Ectodermal cell (in vitro differentiated cells): ENCODE measurements around the gene ATE1.

Experiments
- H3K27ac ChIP-seq: 2 replicates; pipeline ENCODE4 v1.7.0; 2013; ENCODE audit warnings: mild to moderate bottlenecking, low read depth, low read length; ENCODE audit not compliant: insufficient read depth, poor library complexity, severe bottlenecking
- H3K27me3 ChIP-seq: 2 replicates; pipeline ENCODE4 v1.7.0; 2013; ENCODE audit warnings: mild to moderate bottlenecking, low read length; ENCODE audit not compliant: insufficient read depth, control insufficient read depth, poor library complexity, severe bottlenecking
- H3K36me3 ChIP-seq: one replicate; pipeline ENCODE4 v1.7.0; 2013; ENCODE audit warnings: low read length; ENCODE audit not compliant: control insufficient read depth, insufficient read depth
- H3K4me1 ChIP-seq: one replicate; pipeline ENCODE4 v1.7.0; 2013; ENCODE audit warnings: low read length; ENCODE audit not compliant: control insufficient read depth, insufficient read depth
- H3K4me3 ChIP-seq: 2 replicates; pipeline ENCODE4 v1.7.0; 2013; ENCODE audit warnings: low read depth, low read length, control low read depth; ENCODE audit not compliant: insufficient read depth
- H3K9me3 ChIP-seq: 2 replicates; pipeline ENCODE4 v1.7.0; 2013; ENCODE audit warnings: mild to moderate bottlenecking, low read length, moderate library complexity; ENCODE audit not compliant: control insufficient read depth
- whole genome bisulfite sequencing, 2 experiments: methylation state at CpG; one replicate each; pipeline ENCODE4 v1.1.7; 2013; ENCODE audit warnings: missing lambda C conversion rate in 2 of 2; 5-methylcytosine and 5-hydroxymethylcytosine counted together

Gene ATE1

DNA sequence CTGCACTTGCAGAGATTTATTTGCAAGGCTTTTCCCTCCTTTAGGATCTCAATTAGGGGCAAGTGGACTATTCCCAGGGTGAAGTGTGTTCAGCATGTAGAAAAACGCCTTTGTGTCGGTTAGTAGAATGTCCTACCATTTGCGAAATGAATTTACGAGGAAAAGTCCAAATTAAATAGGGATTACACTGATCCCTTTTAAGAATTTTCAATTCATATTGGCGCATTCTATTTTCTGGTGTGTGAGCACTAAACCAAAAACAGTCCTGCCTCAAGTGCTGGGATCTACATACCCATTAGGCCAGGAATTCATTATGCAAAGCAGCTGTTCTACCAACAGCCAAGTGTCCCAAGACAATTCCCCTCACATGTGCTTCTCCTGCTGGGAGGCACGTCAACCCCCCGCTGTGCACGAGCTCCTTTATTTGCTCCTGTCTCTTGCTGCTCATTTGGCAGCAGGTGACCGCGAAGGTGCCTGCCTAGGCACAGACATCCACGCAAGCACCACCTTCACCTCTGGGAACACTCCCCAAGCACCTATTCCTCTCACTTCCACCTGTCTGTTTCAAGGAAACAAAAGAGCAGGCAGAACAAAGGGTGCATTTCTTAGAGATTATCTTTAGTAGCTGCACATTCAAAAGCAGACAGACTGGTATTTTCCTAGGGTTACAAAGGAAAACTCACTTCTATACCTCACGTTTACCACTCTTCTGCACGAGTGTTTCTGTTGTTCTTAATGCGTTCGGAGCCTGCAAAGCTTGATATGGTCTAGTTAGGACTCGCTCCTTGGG, 195.0 kb downstream of the ATE1 start:
- H3K27me3 ChIP-seq, result no peaks in the 10 kb centered on the region
- H3K4me1 ChIP-seq, result peaks cover 29% of the 10 kb centered on the region
- H3K36me3 ChIP-seq, result no peaks in the 10 kb centered on the region
- no peaks in the 10 kb centered on the region for H3K9me3 ChIP-seq
- no peak overlapping the region for H3K4me3 ChIP-seq
- H3K27ac ChIP-seq, result no peak overlapping the region
- 58% methylated on average over 16 of the region's 16 CpGs for WGBS, 2 experiments

DNA sequence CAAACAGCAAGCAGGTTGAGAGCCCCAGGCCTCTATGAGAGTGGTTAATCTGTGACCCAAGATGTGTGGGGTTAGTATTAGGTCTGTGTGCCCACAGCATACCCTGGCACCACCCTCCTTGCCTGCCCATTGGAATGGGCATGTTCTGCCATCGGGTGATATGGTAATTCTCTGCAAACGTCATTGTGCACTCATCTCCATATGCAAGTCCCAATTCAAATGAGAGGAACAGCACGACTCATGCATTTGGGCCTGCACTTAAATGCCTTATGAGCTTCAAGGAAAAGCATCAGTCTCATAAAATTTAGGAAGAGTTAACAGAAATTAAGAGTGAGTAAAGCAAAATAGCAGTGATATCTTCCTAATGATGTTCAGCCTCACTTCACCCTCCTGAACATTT, 195.7 kb downstream of the ATE1 start:
- Histone ChIP-seq H3K36me3 (no peaks in the 10 kb centered on the region), H3K4me1 (peaks cover 29% of the 10 kb centered on the region), H3K9me3 (no peaks in the 10 kb centered on the region), H3K27ac (no peak overlapping the region), H3K27me3 (no peaks in the 10 kb centered on the region), H3K4me3 (no peak overlapping the region)
- 71 to 88% methylated on average over 3 of the region's 3 CpGs for WGBS, 2 experiments

DNA sequence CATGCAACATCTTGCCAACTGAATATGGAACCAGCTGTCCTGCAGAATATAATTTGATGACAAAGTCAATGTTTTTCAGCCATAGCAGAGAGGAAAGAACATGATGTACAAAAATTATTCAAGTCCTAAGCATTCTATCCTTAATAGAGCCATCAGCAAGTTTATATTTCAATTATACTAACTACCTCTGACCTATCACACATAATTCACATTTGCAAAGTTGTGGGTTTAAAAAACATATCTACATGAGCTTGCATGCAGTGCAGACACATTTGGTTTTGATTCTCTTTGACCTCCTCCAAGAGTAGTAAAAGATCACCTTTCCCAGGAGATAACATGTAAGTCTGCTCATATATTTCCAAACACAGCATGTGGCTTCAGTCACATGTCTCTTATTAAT, 203.5 kb downstream of the ATE1 start:
- Histone ChIP-seq H3K9me3 (no peaks in the 10 kb centered on the region), H3K4me3 (no peak overlapping the region), H3K27ac (no peak overlapping the region), H3K36me3 (no peaks in the 10 kb centered on the region), H3K4me1 (no peaks in the 10 kb centered on the region), H3K27me3 (no peaks in the 10 kb centered on the region)

DNA sequence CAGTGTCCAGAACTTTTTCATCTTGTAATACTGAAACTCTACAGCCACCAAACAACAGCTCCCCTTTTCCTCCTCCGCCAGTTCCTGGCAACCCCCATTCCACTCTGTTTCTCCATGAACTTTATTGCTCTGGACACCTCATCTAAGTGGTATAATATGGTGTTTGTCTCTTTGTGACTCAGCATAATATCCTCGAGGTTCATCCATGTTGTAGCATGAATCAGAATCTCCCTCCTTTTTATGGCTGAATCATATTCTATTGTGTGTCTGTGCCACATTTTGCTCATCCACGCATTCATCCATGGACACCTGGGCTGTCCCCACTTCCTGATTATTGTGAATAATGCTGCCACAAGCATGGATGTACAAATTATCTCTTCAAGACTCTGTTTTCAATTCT, 205.2 kb downstream of the ATE1 start:
- Histone ChIP-seq H3K9me3 (no peaks in the 10 kb centered on the region), H3K4me1 (no peaks in the 10 kb centered on the region), H3K36me3 (no peaks in the 10 kb centered on the region), H3K4me3 (no peak overlapping the region), H3K27me3 (no peaks in the 10 kb centered on the region), H3K27ac (no peak overlapping the region)
- 88 to 97% methylated on average over 3 of the region's 3 CpGs for WGBS, 2 experiments

DNA sequence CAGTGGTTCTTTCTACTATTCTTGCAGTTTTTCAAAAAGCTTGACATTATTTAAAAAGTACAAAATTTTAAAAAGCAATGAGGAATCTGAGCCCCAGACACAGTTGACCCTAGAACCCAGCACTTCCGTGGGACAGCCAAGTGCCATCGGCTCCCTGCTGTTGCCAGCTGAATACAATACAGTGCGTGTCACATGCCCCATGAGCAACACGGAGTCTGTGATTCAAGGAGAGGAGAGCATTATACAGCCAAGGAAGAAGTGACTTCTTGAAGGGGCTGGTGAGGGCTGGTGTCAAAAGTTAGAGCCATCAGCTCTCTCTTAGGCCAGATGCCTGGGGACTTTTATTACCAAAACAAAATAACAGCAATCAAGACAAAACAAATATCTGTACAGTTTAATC, 206.6 kb downstream of the ATE1 start:
- 91 to 93% methylated on average over 4 of the region's 4 CpGs for WGBS, 2 experiments
- no peak overlapping the region for H3K4me3 ChIP-seq
- H3K9me3 ChIP-seq, result no peaks in the 10 kb centered on the region
- H3K27ac ChIP-seq, result no peak overlapping the region
- no peaks in the 10 kb centered on the region for H3K36me3 ChIP-seq
- H3K4me1 ChIP-seq, result no peaks in the 10 kb centered on the region
- H3K27me3 ChIP-seq, result no peaks in the 10 kb centered on the region

DNA sequence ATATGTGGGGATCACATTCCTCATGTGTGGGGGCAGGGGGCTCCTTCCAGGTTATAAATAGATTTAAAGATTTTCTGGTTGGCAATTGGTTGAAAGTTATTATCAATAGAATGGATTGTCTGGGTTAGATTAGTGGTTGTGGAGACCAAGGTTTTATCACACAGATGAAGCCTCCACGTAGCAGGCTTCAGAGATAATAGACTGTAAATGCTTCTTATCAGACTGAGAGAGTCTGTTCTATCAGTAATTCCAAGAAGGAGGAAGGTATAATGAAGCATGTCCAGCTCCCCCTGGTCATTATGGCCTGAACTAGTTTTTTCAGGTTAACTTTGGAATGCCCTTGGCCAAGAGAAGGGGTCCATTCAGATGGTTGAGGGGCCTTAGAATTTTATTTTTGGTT, 211.9 kb downstream of the ATE1 start:
- no peak overlapping the region for H3K4me3 ChIP-seq
- H3K36me3 ChIP-seq, result no peaks in the 10 kb centered on the region
- H3K4me1 ChIP-seq, result peaks cover 9% of the 10 kb centered on the region
- H3K27ac ChIP-seq, result no peak overlapping the region
- H3K27me3 ChIP-seq, result no peaks in the 10 kb centered on the region
- WGBS, 2 experiments, result 93% methylated on average over 1 of the region's 1 CpG
- no peaks in the 10 kb centered on the region for H3K9me3 ChIP-seq

DNA sequence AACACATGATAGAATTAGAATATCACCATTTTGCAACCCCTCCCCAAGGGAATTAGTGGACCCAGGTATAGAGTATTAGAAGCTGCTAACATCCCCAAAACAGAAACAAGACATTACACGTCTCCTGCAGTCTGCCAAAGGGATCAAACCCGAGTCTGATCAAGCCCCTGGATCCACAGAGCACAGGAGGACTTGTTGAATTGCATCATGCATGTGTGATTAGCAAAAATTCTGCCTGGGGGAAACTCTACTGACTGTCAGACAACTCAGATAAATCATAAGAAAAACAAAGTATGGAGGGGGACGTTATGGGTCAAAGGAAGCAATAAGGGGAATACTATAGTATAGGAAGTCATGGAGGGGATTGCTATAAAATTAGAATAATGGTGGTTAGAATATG, 212.8 kb downstream of the ATE1 start:
- Histone ChIP-seq H3K36me3 (no peaks in the 10 kb centered on the region), H3K9me3 (no peaks in the 10 kb centered on the region), H3K27ac (no peak overlapping the region), H3K4me3 (no peak overlapping the region), H3K27me3 (no peaks in the 10 kb centered on the region), H3K4me1 (peaks cover 18% of the 10 kb centered on the region)
- 95 to 97% methylated on average over 3 of the region's 3 CpGs for WGBS, 2 experiments

DNA sequence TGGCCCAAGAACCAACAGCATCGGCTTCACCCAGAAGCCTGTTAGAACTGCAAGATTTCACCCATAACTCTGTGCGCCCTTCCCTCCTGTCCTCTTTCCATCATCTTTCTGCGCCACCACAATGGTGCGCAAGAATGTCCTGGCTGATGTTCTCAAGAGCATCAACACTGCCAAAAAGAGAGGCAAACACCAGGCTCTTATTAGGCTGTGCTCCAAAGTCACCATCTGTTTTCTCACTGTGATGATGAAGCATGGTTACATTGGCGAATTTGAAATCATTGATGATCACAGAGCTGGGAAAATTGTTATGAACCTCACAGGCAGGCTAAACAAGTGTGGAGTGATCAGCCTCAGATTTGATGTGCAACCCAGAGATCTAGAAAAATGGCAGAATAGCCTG, 214.3 kb downstream of the ATE1 start:
- H3K27ac ChIP-seq, result no peak overlapping the region
- peaks cover 33% of the 10 kb centered on the region for H3K4me1 ChIP-seq
- H3K9me3 ChIP-seq, result no peaks in the 10 kb centered on the region
- no peak overlapping the region for H3K4me3 ChIP-seq
- H3K36me3 ChIP-seq, result no peaks in the 10 kb centered on the region
- 86 to 90% methylated on average over 5 of the region's 5 CpGs for WGBS, 2 experiments
- H3K27me3 ChIP-seq, result no peaks in the 10 kb centered on the region

DNA sequence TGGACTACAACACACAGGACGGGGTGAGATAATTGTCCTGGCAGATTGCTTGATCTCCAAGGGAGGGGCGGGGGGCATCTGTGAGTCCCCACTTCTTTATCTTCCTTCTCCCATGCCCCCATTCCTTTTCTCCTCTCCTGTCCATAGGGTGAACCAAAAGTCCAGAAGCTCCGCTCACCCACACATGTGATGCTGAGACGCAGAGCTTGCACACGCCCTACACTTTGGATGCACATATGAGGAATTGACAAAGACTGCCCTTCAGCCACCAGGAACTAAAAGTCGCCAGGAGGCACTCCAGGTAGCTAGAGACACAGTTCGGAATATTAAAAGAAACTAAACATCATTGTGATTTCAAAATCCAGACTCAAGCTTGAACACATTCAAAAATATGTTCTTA, 216.9 kb downstream of the ATE1 start:
- H3K27ac ChIP-seq, result peak overlapping the region; percentile 44
- H3K9me3 ChIP-seq, result no peaks in the 10 kb centered on the region
- H3K4me3 ChIP-seq, result no peak overlapping the region
- H3K27me3 ChIP-seq, result no peaks in the 10 kb centered on the region
- WGBS, 2 experiments, result 78 to 87% methylated on average over 7 of the region's 7 CpGs
- peaks cover 38% of the 10 kb centered on the region for H3K4me1 ChIP-seq
- no peaks in the 10 kb centered on the region for H3K36me3 ChIP-seq

DNA sequence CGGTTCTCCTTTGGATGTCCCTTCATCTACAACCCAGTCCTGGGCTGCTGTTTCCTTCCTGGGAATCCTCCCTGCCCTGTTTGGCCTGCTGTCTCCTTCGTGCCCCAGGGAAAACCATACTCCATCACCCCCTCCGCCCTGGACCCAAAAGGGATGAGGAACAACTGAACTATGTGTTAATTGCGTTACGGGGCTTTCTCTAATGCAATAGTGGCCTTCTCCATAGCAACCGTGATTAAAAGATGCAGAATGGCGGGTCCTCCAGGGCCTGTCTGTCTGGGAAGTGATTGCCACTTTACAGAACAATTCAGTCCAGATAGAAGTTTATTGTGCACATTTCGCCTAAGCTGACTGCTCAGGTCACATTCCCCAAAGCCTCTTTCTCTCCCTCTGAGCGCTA, 217.6 kb downstream of the ATE1 start:
- Histone ChIP-seq H3K4me1 (peaks cover 38% of the 10 kb centered on the region), H3K27ac (peak overlapping the region; percentile 44), H3K9me3 (no peaks in the 10 kb centered on the region), H3K36me3 (no peaks in the 10 kb centered on the region), H3K4me3 (no peak overlapping the region), H3K27me3 (no peaks in the 10 kb centered on the region)
- 30 to 41% methylated on average over 8 to 9 of the region's 9 CpGs for WGBS, 2 experiments

DNA sequence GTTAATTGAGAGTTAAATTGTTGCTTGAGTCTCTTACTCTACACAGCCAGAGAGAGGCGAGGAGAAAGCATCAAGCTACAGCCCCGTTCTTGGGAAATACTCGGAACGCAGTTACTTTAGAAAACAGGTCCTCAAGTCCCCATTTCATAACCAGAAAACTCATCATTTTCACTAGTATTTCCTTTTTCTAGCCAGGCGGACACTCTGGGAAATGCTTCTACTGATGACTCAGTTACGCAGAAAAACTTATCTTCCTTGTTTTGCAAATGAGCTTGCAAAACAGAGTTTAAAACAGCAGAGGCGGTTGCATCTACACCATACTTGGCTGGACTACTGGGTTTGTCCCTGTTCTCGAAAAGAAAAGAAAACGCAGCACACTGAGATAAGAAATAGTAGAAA, 218.2 kb downstream of the ATE1 start:
- Histone ChIP-seq H3K36me3 (no peaks in the 10 kb centered on the region), H3K9me3 (no peaks in the 10 kb centered on the region), H3K4me3 (no peak overlapping the region), H3K27me3 (no peaks in the 10 kb centered on the region), H3K27ac (peak overlapping the region; percentile 44), H3K4me1 (peaks cover 38% of the 10 kb centered on the region)
- 44 to 51% methylated on average over 9 of the region's 9 CpGs for WGBS, 2 experiments
